Astrocyte of the spinal cord (primary cell): Measurements from ENCODE around the gene BBIP1.
A peak's percentile ranks its signal among the peaks of the same experiment; 100 is the strongest.

ENCODE experiments used
- DNase-seq: peaks from one replicate; pipeline ENCODE4 v3.0.0; 2011; ENCODE audit warnings: low read depth, low spot score
- H3K4me3 ChIP-seq: 2 replicates; pipeline ENCODE4 v1.5.1; 2011; ENCODE audit warnings: low read depth, mild to moderate bottlenecking, low read length, moderate library complexity
- CTCF ChIP-seq: IDR thresholded peaks from 2 replicates; pipeline ENCODE4 v1.5.1; 2012; ENCODE audit warnings: low read depth, mild to moderate bottlenecking, low read length, inconsistent platforms
- in situ Hi-C: cut with HindIII; loops from 2 replicates; pipeline ENCODE4 v1.10.0; 2017; ENCODE audit warnings: low sequenced_read_pairs

Gene BBIP1

GRCh38 chr10:110903280-110904278 is 15.4 kb downstream of the BBIP1 start:
- no peak for TF ChIP-seq CTCF
- DNase-seq: no peak
- in situ Hi-C loops: no loop called here
- H3K4me3 ChIP-seq: no peak overlapping the region

- TF ChIP-seq CTCF: no peak
- in situ Hi-C loops: no loop called here
- H3K4me3 ChIP-seq: no peak overlapping the region
- peak; percentile 77 for DNase-seq
Measured at GRCh38 chr10:110901954-110902819, 16.8 kb downstream of the BBIP1 start.

- in situ Hi-C loops: no loop called here
- no peak overlapping the region for H3K4me3 ChIP-seq
- no peak for DNase-seq
- no peak for TF ChIP-seq CTCF
Measured at GRCh38 chr10:110900983-110901382, 18.0 kb downstream of the BBIP1 start.

GRCh38 chr10:110898391-110898790 is 20.6 kb downstream of the BBIP1 start:
- in situ Hi-C loops: no loop called here

GRCh38 chr10:110897184-110897583 is 21.8 kb downstream of the BBIP1 start:
- no peak for DNase-seq
- in situ Hi-C loops: no loop called here

More at GRCh38 chr10:110898391-110898790, 20.6 kb downstream of the BBIP1 start:
- no peak for TF ChIP-seq CTCF
- no peak overlapping the region for H3K4me3 ChIP-seq
- peak; percentile 23 for DNase-seq

More at GRCh38 chr10:110897184-110897583, 21.8 kb downstream of the BBIP1 start:
- TF ChIP-seq CTCF: no peak
- no peak overlapping the region for H3K4me3 ChIP-seq
